ENCODE results near the gene CD200R1L.
A peak's percentile ranks its signal among the peaks of the same experiment; 100 is the strongest.

Gene CD200R1L

DNA sequence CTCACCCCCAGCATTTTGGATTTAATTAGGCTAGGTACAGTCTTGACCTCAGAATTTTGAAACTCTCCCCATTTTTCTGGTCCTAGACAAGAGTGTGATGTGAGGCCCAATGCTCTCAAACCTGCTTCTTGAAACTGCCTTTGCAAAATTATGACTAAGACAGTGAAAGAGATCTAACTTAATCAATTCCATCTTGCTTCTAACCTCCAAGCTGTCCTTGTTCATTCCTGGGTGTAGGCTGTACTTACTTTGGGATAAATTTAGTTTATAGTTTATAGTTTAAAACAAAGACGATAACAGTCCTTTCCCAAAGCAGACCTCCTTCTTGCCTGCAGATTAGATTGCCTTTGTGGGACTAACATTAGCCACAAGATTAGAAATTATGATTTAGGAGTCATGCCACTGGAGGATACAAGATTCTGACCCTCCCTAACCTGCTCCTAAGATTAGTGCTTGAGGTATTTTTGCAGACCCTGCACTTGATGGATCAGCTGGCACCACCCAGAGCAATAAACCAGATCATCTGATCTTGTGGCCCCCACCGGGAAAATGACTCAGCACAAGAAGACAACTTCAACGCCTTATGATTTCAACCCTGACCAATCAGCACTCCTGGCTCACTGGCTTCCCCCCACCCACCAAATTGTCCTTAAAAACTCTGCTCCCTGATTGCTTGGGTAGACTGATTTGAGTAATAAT is 59.6 kb downstream of the CD200R1L start:
- no peak for DNase-seq (ENCODE audit: low read depth)

DNA sequence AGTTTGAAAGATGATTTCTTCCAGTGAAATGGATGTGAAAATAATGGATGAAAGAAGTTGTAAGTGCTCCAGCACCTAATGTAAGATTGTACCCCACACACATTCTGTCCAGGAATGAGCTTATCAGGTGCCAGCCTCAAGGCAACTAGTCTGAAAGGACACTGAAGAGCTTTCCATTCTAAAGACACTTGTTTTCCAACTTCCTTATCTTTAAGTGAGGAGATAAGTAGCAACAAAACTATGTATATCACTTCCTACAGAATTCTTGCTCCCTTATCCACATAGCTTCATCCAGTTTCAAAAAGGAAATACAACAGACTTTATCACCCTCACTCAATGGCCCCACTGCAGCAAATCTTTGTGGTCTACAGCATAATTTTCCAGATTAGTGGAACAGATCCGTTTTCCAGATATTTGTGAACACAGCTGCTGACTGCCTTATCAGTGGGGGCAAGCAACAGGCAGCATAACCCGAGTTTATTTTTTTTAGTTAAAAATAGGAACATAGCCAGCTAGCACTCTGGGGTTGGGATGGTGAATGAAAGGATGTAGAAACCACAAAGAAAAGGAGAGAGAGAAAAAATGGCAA is 60.6 kb downstream of the CD200R1L start:
- DNase-seq (ENCODE audit: low read depth), result peak; percentile 74

DNA sequence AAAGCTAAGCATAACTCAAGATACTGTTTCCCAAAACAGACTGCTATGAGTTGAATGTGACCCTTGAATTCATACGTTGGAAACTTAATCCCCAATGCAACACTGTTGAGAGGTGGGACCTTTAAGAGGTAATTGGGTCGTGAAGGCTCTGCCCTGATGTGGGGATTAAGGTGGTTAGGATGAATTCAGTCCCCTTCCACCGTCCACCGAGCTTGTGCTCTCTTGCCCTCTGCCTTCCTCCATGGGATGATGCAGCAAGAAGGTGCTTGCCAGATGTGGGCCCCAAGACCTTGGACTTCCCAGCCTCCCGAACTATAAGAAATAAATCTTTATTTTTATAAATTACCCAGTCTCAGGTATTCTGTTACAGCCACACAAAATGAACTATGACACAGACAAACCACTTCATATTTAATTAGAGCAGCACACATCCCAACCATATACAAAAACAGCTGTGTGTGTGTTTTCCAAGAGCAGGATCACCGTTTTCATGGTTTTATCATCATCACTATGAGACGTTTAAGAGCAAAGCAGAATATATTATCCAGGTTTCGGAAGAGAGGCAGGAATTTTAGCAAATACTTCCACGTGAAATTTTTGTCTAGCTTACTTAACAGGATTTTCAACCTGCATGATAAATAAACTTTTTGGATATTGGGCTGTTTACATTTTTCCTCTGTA is 61.2 kb downstream of the CD200R1L start:
- DNase-seq (ENCODE audit: low read depth), result no peak

DNA sequence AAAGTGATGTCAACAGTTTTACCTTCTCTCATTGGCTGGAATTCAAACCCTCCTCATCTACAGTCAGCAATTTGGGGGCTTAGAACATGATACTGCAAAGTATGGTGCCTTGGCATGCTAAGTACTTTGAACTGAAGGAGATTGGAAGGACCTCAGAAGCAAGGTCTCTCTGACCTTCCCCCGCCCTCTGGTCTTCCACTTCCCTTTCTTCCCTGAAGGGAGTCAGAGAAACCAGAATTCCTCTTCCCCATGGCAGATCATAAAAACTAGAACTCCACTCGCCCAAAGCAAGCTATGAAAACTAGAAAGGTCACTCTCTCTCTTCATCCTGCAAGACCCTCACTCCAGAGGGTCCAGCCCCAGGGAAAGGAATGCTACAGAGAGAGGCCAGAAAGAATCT is 64.2 kb downstream of the CD200R1L start:
- DNase-seq (ENCODE audit: low read depth), result no peak

DNA sequence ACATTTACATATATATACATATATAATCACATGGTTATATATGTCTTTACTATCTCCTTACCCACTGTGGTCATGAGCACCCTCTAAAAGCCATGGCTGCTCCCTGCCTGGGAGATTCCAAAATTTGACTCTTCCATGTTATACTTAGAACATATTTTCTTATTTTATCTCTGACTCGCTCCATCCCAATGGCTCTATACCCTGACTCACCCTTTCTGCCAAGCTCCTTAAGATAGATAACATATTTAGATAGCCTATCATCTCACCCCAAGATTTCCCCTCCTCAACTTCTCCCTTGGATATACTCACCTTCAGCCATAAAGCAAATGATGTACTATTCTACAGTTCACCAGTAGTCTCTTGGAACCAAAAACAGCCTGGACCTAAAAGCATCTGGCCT is 65.1 kb downstream of the CD200R1L start:
- no peak for DNase-seq (ENCODE audit: low read depth)

DNA sequence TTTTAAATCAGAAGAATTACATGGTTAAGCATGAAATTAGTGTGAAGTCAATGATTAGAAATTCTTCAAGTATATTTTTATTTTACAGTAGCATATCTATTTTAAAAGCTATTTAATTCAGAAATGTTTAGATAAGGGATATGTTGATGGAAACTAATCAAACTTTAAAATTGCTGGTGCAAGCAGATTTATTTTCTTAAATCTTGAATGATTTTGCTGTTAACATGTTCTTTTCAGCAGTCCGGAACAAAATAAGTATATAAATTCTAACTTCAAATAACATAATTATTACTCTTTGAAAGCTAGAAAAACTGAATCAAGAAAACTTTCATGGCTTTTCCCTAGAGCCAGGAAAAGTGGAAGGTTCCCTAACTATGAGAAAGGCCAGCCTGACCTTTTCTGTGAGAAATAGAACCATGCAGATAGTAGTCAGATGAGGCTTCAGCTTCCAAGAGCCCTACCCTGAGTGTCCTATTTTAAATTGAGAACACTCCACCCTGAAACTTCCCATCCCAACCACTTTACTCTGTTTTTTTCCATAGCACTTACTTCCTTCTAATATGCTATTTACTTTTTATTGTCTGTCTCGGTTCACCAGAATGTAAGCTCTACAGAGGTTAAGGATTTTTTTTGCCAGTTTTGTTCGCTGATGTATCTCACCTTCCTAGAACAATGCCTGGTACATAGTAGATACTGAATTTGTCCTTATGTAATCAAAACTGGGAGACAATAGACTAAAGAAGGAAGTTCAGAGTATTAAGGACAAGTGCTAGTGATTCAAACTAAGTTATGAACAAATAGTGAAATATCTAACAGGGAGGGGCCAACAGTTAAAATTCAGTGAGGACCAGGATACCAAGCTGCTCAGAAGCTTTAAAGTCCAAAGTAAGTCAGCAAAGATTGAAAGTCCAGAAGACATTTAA is 66.8 kb downstream of the CD200R1L start:
- no peak for DNase-seq (ENCODE audit: low read depth)

DNA sequence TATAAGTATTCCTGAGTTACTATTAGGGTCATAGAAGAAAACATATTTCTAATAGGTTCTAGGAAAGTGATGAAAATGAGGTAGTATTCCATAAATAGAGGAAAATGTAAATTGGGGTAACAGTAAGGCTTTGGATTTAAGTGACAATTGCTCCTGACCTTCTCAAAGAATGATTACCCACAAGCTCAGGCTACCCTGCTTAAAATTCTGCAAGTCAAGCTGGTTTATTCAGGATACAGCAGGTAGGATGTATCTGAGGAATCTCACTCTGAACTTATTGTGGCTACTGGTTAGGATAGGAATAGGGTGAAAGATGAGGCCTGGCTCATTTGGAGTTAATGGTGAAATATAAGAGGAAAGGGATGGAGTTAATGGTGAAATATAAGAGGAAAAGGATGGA is 67.7 kb downstream of the CD200R1L start:
- DNase-seq (ENCODE audit: low read depth), result no peak

DNA sequence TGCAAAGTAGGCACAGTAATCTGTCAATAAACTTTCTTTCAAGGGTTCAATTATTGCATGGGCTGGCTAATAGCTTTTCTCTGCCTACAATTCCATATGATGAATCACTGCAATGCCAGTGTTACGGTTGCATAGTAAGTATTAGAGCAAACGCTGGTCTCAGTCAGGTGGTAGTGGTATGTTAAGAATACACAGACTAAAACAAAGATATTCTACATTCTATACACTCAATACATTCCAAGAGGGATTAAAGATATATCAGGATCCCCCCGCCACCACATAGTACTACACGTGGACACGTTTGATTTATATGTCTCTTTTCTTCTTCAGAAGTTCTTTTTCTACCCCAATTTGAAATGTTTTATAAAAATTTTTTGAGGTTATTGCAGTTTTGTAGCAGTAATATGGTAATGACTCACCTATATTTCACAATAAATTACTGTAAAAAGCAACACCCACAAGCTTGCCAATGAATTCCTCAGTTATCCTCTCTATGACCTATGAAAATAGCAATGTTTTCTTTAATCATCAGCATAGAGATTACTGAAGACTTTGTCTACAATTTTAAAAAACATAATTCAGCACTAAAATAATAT is 68.2 kb downstream of the CD200R1L start:
- no peak for DNase-seq (ENCODE audit: low read depth)

DNA sequence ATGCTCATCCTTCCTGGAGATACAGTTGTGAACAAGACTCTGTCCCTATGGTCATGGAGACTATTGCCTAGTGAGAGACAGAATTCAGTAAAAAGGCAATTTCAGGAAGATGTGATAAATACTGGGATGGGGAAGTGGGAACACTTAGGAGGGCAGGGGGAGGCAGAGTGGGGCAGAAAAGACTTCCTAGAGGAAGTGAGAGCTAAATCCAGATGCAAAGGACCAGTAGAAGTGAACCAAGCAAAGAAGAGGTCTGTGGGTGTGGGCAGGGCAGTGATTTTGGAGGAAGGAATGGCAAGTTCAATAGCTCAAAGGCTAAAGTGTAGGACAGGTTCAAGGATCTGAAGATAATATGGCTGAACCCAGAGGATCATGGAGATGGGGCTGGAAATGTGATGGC is 68.9 kb downstream of the CD200R1L start:
- DNase-seq (ENCODE audit: low read depth), result no peak

DNA sequence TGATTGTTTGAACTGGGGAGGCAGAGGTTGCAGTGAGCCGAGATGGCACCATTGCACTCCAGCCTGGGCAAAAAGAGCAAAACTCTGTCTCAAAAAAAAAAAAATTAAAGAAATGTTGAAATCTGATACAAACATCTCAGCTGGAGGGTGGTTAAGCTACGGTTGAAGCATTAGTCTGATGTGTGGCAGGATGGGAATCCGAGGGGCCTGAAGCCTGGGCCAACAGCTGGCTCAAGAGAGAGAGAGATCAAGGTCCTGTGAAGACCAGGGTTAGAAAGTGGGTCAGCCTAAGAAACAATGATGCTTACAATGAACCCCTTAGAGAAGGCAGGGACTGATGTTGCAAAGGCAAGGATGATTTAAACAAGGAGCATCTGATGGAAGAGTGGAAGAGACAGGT is 69.8 kb downstream of the CD200R1L start:
- DNase-seq (ENCODE audit: low read depth), result no peak

DNA sequence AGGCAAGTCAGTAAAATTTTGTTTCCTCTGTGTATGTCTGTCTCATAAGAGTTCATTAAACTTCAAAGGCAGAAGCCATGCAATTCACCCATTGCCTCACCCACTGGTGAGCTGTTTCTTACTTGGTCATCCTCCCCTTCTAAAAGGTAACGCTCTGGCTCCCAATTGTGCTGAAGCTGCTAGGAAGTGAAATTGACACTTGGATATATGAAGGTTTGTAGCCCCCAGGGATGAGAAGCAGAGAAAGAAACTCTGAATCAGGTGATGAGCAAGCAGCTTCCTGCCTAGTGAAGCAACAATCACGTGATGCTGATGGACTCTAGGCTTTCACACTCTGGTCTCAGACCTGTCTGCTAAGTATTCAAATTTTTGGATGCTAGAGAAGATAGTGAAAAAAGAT is 70.7 kb downstream of the CD200R1L start:
- DNase-seq (ENCODE audit: low read depth), result no peak

DNA sequence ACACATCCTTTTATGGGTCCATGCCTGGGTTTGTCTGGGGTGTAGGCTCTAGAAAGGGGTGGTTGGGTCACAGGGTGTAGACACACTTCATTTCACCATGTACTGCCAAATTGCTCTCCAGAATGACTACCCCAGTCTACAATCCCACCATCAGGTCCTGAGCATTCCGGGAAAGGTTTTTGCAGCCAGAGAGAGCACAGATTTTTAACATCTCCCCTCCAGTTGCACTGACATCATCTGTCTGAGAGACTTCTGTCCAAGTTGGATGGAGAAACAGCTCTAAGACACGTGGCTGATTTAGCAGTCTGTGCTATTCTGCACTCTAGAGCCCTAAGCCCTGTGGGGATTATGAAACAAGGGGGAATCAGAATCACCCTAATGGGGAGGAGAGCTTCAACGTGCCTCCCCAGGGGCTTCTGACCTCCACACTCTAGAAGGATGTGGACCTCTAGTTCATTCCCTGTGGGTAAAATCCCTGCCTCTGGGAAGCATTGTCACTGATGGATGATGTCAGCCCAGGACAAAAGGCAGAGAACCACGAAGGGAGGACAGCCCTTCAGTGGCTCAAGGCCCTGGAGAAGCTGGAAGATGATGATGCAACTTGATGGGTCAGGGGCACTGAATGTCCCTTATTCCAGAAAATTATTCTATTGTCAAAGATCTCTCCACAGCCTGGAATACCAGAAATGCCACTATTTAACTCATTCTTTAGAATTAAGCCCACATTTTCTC is 71.5 kb downstream of the CD200R1L start:
- no peak for DNase-seq (ENCODE audit: low read depth)

DNA sequence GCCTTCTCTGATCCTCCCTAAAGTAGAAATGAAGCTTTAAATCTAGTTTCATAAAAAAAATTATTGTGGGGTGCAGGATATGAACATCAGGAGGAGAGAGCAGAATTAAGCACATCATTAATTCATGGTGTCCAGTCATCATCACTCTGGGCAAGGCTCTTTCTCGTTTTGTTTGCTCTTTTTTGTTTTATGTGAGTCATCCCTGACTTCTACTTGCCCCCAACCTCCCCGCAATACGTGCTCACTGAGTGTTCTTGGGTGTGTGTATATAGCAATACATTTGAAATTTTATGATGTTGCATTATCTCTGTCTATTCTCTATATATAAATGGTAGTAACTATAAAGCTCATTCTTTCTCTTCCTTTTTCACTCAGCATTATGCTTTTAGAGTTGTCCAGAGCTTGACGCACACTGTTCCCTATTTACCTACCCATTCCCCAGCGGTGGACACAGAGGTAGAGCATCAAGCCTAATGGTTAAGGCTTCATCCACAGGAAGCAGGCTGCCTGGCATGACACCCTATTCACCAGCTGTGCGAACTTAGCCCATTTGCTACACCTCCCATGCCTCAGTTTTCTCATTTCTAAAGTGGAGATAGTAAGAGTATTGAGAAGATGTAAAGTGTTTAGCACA is 72.3 kb downstream of the CD200R1L start:
- no peak for DNase-seq (ENCODE audit: low read depth)

DNA sequence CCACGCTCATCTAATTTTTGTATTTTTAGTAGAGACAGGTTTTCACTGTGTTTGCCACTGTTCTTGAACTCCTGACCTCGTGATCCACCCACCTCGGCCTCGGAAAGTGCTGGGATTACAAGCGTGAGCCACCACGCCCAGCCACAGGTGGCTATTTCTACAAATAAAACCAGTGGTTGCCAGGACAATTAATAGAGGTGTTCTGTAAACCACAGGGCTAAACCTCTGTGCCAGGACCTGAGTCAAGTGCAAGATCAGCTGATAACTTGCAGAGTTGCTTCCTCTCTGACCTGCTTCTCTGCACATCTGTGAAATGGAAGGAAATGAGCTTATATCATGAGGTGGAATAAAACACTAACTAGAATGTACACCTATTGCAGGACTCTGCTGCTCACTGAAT is 72.8 kb downstream of the CD200R1L start:
- no peak for DNase-seq (ENCODE audit: low read depth)

DNA sequence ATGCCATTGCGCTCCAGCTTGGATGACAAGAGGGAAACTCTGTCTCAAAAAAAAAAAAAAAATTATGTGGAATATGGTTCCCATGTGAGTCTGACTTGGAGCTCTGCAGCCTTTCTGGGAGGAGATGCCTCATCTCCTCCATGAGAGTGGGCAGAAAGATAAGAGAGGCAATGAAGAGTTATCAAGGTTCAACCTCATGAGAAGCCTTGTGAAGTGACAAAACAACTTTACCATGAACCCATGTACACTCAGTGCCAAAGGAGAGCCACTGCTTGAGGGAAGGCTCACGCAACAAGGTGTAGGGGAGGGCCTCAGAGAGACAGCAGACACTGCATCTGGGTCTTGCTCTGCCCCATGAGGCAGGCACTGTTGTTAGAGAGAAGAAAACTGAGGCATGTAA is 75.7 kb downstream of the CD200R1L start:
- no peak for DNase-seq (ENCODE audit: low read depth)

DNA sequence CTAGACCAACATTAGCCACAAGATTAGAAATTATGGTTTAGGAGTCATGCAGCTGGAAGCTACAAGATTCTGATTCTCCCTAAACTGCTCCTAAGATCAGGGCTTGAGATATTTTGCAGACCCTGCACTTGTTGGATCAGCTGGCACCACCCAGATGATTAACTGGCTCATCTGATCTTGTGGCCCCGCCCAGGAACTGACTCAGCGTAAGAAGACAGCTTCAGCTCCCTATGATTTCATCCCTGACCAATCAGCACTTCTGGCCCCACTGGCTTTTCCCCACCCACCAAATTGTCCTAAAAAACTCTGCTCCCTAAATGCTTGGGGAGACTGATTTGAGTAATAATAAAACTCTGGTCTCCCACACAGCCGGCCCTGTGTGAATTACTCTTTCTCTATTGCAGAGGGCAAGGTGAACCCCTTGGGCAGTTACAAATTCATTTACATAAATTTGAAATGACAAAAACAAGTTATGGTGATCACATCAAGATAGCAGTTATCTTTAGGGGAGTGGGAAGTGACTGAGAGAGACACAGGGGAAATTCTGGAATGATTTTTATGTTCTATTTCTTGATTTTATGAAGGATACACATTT is 76.5 kb downstream of the CD200R1L start:
- peak; percentile 77 for DNase-seq (ENCODE audit: low read depth)

DNA sequence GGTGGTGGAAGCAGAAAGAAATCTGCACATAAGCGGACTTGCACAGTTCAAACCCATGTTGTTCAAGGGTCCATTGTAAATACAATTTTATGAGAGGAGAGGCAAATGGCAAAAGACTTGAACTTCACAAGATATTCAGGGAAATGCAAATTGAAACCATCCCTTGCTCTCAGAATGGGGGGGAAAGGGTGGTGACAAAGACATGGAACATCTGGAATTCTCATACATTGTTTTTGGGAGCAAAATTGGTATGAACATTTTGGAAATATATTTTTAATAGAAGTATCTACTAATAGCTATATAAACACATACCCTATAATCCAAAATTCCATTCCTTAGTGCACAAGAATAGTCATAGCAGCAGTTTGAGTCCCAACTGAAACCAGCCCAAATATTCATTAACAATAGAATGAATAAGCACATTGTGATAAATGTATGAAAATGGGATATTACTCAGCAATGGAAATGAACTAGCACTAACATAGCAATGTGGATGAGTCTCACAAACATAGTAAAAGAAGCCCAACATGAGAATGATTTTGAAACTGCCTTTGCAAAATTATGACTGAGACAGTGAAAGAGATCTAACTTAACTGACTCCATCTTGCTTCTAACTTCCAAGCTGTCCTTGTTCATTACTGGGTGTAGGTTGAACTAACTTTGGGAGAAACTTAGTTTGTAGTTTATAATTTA is 77.2 kb downstream of the CD200R1L start:
- DNase-seq (ENCODE audit: low read depth), result no peak

DNA sequence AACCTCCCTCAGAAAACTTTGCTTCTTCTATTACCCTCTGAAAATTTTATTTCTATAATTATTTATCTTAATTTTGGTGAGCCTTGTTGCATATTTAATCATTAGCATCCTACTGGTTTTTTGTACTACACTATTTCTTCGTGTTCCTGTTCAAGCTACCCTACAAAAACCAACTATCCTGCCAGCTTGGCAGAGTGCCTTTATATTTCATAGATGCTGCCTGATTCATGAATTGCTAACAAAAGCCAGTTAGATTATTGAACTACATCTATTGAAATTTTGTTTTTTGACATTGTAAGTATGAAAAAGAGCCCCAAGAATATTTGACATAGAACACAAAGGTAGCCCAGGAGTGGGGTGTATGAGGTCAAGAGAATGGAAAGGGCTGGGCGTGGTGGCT is 78.9 kb downstream of the CD200R1L start:
- DNase-seq (ENCODE audit: low read depth), result no peak

DNA sequence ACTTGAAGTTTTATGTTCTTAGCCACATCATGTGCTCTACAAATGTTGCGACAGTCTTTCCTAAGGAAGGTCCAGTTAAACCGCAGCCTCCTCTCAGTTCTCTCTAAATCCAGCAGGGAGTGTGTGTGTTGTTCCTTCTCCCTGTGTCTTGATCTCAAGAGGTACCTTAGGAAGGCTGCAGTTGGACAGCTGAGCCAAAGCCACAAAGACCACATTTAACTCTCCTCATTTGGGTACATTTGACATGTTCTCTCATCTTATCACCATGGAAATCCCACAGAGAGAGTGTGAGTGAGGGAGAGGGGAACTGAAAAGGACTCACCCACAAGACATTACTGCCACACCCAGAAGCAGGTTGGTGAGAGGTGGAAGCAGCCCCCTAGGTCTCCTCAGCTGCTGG is 79.5 kb downstream of the CD200R1L start:
- no peak for DNase-seq (ENCODE audit: low read depth)

All from non-pigmented ciliary epithelial cell (primary cell).